Cardiac septum (tissue), 1 donor: ENCODE results near the gene ACP5. TPM values are rescaled to one million over a fixed set of nuclear protein-coding genes. Genes with fewer than 3 reads are reported as not detected.
"Not testable (repeated sequence)": the region's sequence is repeated elsewhere in the genome, so short reads cannot be mapped to it uniquely, and the experiment has no call there.

ENCODE experiments used
- DNase-seq: peaks from one replicate; pipeline ENCODE4 v3.0.0-alpha.2; 2020; ENCODE audit warnings: low spot score
- intact Hi-C: fragments of 100-400 bp; cut with DNase I; formaldehyde crosslinking; loops from one replicate; pipeline ENCODE4 v1.14.0; 2022
- total RNA-seq: library from RNA; stranded (reverse); fragmentation: NEBNext Ultra II Directional; extraction: Animal tissue kit (Norgen Biotek cat#: 25700); gene quantifications from one replicate; pipeline ENCODE4 v1.2.1, GENCODE V29; 2021
- donor health status: DM: no; HTN: no; CAD: no.

Gene ACP5
- total RNA-seq, 1 donor from 2014 or later: 1.5 TPM

GRCh38 chr19:11581740-11582139, 4.3 kb upstream of the ACP5 start:
- intact Hi-C loops: loop anchor here (10.0 kb wide), 1 partner anchor 287 kb away; the partner anchor contains the start of gene TSPAN16
- no peak for DNase-seq

GRCh38 chr19:11580116-11580515, 2.7 kb upstream of the ACP5 start:
- no peak for DNase-seq
- intact Hi-C loops: loop anchor here (10.0 kb wide), 1 partner anchor 285 kb away; the partner anchor contains the start of gene TSPAN16

DNA sequence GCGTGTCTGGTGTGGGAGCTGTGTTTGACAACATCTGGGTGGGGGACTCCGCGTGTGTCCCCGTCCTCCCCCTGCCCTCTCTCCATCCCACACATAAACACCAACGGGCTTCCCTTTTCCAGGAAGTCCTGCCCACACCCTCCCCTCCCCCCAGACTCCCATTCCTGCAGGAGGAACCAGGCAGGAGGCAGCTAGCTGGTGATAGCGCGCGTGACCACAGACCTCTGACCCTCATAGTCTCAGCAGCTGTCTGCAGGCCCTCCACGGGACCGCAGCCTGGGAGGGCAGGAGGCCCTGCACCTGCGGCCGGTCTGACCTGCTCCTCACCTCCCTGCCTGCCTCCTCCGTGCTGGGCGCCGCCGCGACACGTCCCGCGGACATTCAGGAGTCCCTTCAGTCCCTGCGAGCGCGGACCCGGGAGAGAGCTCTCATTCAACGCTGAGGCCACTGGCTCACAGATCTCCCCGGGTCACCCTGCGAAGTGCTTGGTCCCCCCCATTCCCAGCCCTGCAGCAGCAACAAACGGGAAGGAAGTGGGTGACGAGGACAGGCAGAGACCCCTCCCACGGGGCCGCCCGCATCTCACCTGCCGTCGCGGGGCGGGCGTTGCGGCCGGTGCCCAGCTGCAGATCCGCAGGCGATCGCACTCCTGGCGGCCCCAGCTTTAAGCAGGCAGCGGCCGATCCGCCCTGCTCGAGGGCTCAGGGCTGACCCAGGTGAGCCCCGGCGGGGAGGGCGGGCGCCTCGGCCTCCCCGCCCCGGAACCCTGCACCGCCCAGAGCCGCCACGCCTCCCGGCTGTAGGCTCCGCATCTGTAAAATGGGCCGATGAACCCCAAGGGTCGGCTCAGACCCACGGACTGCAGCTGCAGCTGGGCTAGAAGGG, 1.1 kb upstream of the ACP5 start:
- intact Hi-C loops: no loop called here

GRCh38 chr19:11576227-11576626, 1.2 kb downstream of the ACP5 start:
- DNase-seq: no peak

More for the DNA sequence above, 1.1 kb upstream of the ACP5 start:
- no peak for DNase-seq

GRCh38 chr19:11574689-11575088, 2.8 kb downstream of the ACP5 start:
- intact Hi-C loops: no loop called here
- no peak for DNase-seq

More at GRCh38 chr19:11576227-11576626, 1.2 kb downstream of the ACP5 start:
- intact Hi-C loops: no loop called here

DNA sequence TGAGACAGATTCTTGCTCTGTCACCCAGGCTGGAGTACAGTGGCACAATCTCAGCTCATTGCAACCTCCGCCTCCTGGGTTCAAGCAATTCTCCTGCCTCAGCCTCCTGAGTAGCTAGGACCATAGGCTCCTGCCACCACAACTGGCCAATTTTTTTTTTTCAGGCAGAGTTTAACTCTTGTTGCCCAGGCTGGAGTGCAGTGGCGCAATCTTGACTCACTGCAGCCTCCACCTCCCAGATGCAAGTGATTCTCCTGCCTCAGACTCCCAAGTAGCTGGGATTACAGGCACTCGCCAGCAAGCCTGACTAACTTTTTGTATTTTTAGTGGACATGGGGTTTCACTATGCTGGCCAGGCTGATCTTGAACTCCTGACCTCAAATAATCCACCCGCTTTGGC, 3.7 kb downstream of the ACP5 start:
- intact Hi-C loops, DNase-seq: not testable (repeated sequence)

- DNase-seq, intact Hi-C loops: not testable (repeated sequence)
These were observed 4.1 kb downstream of the ACP5 start for GRCh38 chr19:11573354-11573753.

DNA sequence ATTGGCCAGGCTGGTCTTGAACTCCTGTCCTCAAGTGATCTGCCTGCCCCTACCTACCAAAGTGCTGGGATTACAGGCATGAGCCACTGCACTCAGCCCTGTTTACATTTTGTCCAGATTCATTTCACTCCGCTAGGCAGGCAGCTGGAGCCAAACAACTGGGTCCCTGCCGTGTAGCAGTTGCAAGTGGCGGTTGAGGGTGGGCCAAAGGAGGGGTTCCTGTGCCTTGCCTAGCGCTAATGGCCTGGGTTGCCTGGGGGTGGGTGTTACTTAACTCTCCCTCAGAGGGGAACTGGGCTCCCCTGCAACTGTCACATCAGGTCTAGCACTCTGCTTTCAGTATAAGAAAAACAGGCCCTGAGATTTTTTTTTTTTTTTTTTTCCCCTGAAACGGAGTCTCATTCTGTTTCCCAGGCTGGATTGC, 7.4 kb downstream of the ACP5 start:
- intact Hi-C loops: no loop called here

GRCh38 chr19:11566164-11566563, 11.3 kb downstream of the ACP5 start:
- intact Hi-C loops: no loop called here
- no peak for DNase-seq

More for the DNA sequence above, 7.4 kb downstream of the ACP5 start:
- no peak for DNase-seq

DNA sequence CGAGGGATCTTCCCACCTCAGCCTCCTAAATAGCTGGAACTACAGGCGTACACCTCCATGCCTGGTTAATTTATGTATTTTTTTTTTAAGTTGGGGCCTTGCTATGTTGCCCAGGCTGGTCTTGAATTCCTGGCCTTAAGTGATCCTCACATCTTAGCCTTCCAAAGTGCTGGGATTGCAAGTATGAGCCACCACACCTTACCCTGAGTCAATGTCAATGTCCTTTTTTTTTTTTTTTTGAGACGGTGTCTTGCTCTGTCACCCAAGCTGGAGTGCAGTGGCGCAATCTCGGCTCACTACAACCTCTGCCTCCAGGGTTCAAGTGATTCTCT, 11.8 kb downstream of the ACP5 start:
- intact Hi-C loops, DNase-seq: not testable (repeated sequence)

- intact Hi-C loops, DNase-seq: not testable (repeated sequence)
These were observed 13.2 kb downstream of the ACP5 start for GRCh38 chr19:11564082-11564807.

DNA sequence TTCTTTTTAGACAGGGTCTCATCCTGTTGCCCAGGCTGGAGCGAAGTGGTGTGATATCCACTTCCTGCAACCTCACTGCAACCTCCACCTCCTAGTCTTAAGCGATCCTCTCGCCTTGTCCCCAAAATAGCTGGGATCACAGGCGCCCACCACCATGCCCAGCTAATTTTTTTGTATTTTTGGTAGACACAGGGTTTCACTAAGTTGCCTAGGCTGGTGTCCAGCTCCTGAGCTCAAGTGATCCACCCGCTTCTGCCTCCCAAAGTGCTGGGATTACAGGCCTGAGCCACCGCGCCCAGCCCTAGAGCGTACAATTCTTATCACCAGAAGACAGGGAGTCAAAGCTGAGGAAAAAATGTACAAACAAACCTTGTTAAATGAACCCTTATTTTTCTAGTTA, 13.9 kb downstream of the ACP5 start:
- intact Hi-C loops: no loop called here
- DNase-seq: no peak

DNA sequence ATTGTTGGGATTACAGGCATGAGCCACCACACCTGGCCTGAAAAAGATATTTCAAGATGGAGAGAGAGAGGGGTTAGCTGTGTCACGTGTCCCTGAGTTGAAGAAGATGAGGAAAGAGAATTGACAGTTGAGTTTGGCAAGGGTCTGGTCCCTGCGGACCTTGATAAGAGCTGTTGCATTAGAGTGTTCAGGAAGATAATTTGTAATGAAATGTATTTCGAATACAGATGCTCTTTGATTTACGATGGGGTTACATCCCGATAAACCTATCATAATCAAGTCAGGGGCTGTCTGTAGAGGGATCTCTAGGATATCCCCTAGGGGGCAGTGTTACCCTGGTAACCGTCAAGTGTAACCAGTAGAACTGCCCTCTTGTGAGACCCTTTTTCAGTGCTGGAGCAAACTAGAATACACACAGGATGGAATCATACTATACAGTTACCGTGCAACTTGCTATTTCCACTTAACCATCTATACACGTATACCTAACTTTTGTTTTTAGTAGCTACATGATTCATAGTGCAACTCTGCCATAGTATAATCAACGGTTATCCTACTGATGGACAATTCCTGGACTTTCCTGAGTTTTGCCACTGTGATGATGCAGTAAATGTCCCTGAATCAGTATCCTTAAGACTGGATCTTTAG, 16.9 kb downstream of the ACP5 start:
- intact Hi-C loops: no loop called here
- DNase-seq: no peak

DNA sequence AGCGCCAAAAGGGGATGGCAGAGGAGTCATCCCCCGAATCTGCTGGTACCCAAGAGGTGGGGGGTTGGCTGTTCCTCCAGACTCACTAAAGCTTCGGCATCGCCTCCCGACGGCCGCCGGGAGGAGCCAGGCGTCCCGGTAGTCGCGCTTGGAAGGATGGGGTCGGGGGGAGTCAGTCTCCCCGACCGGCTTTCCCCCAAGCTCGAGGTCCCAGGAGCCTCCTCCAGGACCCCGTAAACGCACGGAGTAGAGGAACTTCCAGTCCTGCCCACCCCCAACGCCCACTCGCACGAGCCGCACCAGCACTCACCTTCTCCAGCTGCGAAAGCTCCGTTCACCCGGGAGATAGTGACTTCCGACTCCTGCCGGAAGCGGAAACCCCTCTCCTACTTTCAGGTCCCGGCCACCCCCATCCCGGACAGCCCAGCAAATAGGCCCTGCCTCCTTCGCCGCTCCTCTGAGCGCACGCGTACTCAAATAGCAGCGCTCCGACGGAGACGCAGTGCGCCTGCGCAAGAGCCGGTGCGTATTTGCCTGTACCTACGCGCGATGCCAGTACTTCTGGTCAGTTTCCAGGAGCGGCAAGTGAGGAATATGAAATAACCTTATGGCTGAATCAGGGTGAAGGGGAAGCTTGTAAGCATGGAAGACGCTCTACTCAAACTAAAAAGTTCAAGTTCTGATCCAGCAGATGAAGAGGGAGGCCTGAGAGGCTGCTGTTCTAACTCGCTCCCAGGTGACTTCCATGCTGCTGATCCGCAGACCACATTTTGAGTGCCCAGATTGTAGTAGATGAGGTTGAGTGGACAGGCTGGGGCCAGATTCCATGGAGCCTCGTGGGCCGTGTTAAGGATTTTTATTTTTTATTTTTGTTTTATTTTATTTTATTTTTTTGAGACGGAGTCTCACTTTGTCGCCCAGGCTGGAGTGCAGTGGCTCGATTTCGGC, 18.3 kb downstream of the ACP5 start, which contains the start of gene ELOF1:
ELOF1 (minus strand) TSS at position 350 of the 948 bp plus-strand sequence. CDS start 4,883 bp downstream, outside the sequence.
- intact Hi-C loops: no loop called here

GRCh38 chr19:11556634-11557420, 20.6 kb downstream of the ACP5 start:
- intact Hi-C loops: no loop called here
- no peak for DNase-seq

More for the DNA sequence above, 18.3 kb downstream of the ACP5 start, which contains the start of gene ELOF1:
- peak; percentile 99 for DNase-seq

DNA sequence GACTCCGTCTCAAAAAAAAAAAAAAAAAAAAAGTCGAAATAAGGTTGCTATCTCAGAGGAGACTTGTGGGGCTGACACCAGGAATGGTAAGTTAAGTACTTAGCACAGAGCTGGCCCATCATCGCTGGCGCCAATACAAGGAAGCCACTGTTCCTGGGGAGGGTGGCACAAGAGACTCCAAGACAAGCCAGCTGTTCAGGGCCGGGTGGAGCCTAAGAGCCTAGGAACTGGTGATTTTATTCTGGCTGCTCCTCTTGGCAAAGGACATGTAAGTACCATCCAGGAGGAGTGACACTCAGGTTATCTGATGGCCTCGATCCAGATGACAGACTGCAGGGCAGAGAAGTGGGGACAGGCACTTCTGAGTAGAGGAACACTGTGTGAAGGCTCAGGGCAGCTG, 22.2 kb downstream of the ACP5 start:
- intact Hi-C loops: no loop called here

DNA sequence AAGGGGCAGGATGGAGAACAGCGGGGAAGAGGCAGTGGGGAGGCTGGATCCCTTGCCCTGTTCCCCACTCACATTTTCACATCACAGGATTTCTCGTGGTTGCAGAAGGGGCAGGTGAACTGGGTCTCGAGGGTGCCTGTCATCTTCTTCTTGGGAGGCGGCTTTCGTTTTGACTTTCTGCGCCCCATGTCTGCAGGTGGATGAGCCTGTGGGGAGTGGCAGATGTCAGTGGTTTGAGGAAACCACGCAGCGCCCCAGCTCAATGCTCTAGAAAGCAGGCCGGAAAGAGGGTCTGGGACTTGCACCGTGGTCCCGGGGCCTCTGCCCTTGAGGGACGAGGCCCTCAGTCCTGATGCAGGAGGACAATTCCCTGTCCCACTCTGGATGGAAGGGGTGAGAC, 23.3 kb downstream of the ACP5 start:
- intact Hi-C loops: no loop called here
- no peak for DNase-seq

More for the DNA sequence above, 22.2 kb downstream of the ACP5 start:
- DNase-seq: no peak
